GM11168 (cell line): ENCODE measurements around the gene PHRF1.
"Not testable (repeated sequence)": the region's sequence is repeated elsewhere in the genome, so short reads cannot be mapped to it uniquely, and the experiment has no call there.

Experiments
- in situ Hi-C: fragments of 300-500 bp; cut with MboI; formaldehyde crosslinking; loops from one replicate; pipeline ENCODE4 v1.12.0; 2022; ENCODE audit warnings: low sequenced_read_pairs; ENCODE audit not compliant: unreplicated experiment

Gene PHRF1

DNA sequence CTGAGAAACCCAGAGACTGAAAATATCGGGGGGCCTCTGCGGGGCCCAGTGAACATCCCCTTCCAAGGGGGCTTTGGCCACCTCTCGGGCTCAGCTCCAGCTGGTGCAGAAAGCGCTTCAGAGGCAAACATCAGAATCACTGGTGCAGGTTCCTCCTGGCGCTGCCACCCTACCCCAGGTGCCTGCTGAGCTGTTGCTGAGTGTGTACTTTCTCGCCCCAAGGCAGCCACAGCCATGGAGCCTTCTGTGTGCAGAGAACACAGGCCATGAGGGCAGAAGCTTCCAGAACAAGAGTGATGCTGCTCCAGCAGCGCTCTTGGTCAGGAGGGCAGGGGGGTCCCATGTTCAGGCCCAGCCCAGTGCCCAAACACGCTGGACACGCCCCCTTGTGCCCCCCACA lies 67.1 kb downstream of the PHRF1 start:
- in situ Hi-C loops: no loop called here

DNA sequence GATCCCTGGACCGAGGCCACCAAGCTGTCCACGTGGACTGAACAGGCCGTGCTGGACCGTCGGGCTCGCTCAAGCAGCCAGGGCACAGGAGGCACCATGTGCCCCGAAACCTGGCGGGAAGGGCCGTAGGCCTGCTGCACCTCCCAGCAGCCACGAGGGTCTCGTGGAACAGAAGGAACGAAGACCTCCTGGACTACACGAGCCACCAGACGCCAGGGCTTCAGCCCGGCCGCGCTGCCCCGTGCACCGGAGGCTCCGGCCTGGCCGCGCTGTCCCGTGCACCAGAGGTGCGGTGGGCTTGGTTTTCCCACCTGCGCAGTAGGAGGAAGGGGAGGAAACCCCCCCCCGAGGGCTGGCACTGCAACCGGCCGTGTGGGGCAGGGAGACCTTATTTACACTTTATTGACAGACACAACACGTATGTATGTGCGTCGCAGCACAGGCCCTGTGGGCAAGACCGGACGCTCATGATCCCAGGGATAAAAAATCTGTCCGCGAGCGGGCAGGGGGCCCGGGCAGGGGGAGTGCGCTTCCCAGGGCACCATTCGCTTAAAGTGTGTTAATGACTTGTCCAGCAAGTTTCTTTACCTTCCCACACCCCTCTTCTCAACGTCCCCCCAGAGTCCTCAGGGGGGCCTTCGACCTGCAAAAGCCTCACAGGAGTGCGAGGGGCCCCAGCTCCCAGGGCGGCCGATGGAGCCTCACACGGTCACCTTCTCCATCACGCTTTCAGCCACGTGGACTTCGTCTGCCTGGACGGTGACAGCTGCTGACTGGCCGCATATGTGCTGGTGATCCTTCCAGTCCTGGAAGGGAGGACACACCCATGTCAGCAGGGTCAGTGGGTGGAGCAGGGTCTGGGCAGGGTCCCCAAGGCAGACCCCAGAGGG lies 67.8 kb downstream of the PHRF1 start:
- in situ Hi-C loops: no loop called here

DNA sequence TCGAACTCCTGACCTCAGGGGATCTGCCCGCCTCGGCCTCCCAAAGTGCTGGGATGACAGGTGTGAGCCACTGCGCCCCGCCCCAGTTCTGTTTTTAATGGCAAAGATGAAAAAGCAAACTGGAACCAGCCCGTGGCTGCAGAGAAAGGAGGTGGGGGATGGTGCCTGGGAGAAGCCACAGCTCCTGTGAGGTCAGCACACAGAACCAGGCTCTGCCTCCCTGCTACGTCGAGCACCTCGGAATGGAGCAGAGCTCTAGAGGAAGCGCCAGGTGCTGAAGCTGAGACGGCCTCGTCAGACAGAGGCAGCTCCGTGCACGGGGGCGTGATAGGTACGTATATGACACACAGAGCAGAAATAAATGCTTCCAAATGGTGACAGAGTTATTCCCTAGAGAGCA lies 69.3 kb downstream of the PHRF1 start:
- in situ Hi-C loops: no loop called here

DNA sequence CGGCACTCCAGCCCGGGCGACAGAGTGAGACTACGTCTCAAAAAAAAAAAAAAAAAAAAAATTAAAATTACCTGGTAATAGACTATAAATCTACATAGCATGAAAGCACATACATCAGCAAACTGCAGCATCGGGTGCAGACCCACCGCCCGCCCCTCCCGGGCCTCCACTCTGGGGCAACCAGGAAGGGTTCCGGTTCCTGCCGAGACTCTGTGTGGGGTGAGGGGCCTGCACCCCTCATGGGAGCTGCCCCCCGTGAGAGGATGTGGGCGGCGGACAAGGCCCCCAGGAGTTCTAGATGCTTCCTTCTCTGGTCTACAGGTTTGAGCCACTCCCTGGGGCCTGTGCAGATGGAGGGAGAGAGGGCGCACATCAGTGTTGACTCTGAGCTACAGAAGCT lies 69.9 kb downstream of the PHRF1 start:
- in situ Hi-C loops: no loop called here

DNA sequence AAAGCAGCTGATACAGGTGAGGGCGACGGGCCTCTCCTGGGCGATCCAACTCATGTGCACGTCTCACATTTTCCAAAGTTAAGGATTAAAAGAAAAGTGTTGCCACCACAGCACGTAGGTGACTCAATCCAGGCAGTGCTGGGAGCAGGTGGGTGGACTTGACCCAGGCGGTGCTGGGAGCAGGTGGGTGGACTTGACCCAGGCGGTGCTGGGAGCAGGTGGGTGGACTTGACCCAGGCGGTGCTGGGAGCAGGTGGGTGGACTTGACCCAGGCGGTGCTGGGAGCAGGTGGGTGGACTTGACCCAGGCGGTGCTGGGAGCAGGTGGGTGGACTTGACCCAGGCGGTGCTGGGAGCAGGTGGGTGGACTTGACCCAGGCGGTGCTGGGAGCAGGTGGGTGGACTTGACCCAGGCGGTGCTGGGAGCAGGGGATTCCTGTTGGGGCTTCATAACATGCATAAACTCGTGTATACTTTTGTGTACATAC lies 71.4 kb downstream of the PHRF1 start:
- in situ Hi-C loops: not testable (repeated sequence)

DNA sequence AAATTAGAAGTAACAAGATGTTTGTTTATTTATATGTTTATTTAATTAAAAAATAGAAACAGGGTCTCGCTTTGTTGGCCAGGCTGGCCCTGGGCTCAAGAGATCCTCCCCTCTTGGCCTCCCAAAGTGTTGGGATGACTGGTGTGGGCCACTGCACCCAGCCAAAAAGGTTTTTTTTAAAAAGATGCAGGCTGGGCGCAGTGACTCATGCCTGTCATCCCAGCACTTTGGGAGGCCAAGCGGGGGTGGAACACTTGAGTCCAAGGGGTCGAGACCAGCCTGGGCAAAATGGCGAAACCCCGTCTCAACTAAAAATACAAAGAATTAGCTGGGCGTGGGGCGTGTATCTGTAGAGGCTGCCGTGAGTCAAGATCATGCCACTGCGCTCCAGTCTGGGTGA lies 74.2 kb downstream of the PHRF1 start:
- in situ Hi-C loops: no loop called here

DNA sequence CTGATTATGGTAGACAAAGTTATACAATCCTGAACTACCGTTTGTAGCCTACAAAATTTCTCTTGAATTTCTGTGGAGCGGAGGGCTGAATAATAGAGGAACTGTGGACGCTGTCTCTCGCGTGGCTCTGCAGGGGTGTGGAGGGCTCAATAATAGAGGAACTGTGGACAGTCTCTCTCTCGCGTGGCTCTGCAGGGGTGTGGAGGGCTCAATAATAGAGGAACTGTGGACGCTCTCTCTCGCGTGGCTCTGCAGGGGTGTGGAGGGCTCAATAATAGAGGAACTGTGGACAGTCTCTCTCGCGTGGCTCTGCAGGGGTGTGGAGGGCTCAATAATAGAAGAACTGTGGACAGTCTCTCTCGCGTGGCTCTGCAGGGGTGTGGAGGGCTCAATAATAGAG lies 76.9 kb downstream of the PHRF1 start:
- in situ Hi-C loops: not testable (repeated sequence)

DNA sequence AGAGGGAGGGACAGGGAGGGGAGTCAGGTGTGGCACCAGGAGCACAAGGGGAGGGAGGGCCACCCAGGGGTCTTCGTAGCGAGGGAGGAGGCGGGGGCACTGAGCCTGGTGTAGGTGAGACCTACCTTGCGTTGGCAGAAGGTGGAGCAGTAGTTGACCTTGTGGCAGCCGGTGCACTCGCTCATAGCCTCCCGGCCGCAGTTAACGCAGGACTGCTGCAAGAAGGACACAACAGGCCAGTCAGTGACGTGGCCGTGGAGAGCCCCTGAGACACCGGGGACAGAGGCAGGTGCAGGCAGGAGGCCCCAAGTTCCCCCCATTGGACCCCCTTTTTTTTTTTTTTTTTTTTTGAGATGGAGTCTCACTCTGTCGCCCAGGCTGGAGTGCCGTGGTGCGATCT lies 77.6 kb downstream of the PHRF1 start:
- in situ Hi-C loops: no loop called here

DNA sequence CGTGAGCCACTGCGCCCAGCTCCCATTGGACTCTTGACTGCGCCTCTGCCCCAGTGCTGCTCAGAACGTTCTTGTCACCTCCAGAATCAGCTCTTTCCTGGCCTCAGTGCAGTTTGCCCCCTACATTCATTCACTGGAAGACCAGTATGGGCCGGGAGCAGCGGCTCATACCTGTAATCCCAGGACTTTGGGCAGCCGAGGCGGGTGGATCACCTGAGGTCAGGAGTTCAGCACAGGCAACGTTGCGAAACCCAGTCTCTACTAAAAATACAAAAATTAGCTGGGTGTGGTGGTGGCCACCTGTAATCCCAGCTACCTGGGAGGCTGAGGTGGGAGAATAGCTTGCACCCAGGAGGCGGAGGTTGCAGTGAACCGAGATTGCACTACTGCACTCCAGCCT lies 78.2 kb downstream of the PHRF1 start:
- in situ Hi-C loops: not testable (repeated sequence)

DNA sequence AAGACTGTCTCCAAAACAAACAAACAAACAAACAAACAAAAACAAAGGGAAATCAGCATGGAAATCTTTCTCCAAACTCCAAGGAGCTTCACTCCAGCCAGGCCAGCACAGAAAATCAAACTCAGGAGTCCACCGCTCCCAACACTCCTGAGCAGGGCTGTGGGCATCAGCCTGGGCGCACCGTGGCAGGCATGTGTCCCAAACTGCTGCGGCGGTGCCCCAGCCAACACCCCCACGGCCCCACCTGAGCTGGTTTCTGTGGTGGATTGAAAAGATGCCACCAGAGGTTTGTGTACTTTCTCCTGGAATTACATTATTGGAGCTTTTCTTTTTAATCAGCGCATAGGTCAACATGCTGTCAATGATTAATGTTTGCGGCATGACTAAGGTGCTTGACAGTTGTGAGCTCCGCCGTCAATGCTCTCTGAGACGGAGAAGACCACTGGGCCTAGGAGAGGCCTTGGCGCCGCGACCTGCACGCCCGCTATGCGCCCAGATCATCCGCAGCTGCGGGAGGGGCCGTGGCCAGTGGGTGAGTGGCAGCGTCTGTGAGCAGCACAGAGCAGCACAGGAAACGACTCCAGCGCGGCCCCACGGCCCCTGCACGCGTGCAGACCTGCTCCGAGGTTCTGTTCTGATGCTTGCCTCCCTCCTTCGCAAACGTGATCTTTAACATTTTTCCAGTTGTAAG lies 78.9 kb downstream of the PHRF1 start:
- in situ Hi-C loops: no loop called here

DNA sequence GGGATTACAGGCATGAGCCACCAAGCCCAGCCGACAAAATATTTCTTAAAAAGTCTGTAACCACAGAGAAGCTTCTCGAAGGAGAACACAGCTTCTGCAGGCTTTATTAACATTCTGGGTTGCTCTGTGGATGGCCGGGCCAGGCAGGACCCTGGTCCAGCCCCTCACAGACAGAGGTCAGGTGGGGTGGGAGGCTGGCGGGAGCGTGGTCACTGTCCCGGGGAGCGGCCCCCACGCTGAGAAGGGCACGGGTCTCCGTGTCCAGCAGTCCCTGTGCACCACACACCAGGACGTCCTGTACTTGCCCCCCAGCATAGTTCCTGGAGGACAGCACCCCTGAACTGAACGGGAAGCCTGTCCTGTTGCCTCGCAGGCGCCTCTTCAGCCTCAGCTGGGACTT lies 80.2 kb downstream of the PHRF1 start:
- in situ Hi-C loops: no loop called here

DNA sequence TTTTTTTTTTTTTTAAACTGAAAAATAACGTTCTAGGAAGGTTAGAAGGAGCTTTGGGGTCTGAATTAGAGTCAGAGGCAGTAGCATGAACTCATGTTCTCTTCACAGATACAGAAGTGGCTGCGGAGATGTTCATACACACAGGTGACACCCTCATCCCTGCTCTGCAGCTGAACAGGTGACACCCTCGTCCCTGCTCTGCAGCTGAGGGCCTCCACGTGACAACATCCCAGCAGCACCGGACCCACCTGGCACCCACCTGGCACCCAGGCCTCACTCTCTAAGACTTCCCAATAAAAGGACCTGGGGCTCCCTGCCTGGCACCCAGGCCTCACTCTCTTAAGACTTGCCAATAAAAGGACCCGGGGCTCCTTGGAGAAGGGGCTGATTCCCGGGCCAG lies 80.6 kb downstream of the PHRF1 start:
- in situ Hi-C loops: no loop called here

DNA sequence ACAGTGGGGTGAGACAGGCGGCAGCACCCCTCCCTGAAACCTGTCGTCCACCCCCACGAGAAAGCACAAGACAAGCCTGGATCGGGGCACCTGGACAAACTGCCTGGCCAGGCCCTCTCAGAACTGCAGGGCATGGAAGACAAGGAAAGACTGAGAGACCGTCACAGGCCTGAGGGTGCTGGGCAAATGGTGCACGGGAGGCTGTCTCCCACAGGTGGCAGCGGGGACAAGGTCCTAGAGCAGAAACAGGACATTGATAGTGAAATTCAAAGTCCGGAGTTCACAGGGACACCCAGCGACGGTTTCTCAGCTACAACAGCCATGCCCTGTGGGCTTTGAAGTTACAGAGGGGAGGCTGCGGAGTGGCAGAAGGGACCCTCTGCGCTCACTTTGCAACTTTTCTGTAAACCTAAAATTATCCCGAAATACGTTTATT lies 81.4 kb downstream of the PHRF1 start:
- in situ Hi-C loops: no loop called here

DNA sequence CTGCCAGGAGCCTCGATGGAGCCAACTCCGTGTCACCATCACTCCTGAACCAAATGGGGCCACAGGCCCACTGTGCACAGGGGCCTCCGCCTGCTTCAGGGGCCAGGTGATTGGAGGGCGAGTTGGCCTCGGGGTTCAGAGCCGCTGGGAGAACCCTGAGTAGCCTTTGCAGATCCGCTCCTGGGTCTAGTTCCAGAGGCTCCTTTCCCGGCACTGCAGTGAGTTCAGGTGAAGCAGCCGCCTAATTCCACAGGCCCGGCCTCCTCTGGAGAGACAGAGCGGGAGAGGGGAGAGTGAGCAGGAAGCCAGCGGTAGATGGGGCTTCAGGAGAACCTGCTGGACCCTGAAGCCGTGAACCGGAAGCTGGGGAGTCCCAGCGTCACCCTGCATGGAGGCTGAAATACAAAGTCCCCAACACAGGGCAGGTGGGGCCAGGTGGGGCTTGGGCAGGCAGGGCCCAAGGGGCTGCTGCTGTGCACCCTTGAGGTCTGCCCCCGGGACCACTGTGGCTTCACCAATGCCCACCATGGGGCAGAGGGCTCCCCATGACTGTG lies 83.3 kb downstream of the PHRF1 start:
- in situ Hi-C loops: no loop called here

DNA sequence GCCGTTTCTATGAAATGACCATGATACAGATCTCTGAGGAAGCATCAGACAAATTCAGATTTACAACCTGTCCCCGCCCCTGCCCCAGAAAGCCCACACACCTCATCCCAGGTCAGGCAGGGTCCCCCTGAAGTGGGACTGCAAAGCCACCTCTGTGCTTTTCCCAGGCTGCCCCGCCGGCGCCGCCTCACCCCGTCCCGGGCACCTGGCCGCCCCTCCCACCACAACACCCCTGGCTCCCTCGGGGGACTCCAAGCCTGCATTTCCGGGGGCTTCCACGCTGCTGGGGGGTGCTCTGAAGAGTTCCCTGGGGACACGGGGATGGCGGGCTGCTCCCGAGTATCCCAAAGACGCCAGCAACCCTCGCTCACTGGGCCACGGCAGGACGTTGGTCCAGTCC lies 84.0 kb downstream of the PHRF1 start:
- in situ Hi-C loops: no loop called here

DNA sequence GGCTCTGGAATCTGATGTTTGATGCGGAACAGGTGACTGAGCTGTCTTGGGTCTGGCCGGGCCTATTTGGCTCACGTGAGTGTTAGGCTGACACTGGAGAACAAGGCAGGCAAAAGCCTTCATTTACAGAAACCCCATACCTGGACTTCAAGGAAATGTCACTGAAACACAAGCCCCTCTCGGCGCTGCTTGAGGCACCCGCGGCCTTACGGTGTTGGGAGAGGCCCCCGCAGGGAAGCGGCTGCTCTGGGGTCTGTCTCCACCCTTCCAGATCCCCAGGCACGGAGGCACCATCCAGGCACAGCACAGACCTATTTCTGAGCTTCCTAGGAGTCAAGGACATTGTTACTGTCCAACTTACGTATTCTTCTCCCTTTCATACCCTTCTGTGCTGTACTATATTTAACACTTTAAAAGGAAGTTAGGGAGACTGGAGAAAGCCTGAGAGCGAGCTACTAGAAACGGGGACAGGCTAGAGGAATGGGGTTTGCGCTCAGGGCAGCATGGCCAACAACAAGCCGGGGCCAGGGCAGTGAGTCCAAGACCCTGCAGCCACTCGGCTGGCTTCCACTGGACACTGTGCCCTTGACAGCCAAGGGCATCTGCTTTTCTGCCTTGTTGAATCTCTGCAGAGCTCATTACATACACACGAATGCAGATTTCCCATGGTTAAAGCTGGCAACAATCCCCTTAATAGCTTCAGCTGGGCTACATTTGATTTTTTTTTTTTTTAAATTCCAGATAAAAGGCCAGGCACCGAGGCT lies 84.6 kb downstream of the PHRF1 start:
- in situ Hi-C loops: no loop called here
